Activated naive CD8-positive, alpha-beta T cell treated with anti-CD3 and anti-CD28 coated beads, Interleukin-2, amount 10 ng/mL, durations not matched to agents 7 days and 5 days (primary cell): ENCODE data around the gene FKBP10. TPM values are rescaled to one million over a fixed set of nuclear protein-coding genes. Genes with fewer than 3 reads are reported as not detected.

ENCODE experiments used
- ATAC-seq: fragments of 150-1000 bp; cut with Tn5 transposase; one replicate; pipeline ENCODE4 v1.10.0; 2021; ENCODE audit warnings: low read depth, moderate library complexity
- POLR2A ChIA-PET: fragments of 350-600 bp; sonication (Branson Sonifier 250); formaldehyde crosslinking; loops from one replicate; lab custom pipeline; 2021; ENCODE audit warnings: antibody characterized with exemption; lab: Charles Lee
- DNase-seq: peaks from one replicate; pipeline ENCODE4 v3.0.0; 2021
- H3K27ac Mint-ChIP-seq: one replicate; pipeline ENCODE4 v1.8.0; 2022; ENCODE audit warnings: mild to moderate bottlenecking, mixed read lengths
- H3K27me3 Mint-ChIP-seq: one replicate; pipeline ENCODE4 v1.8.0; 2022; ENCODE audit warnings: mild to moderate bottlenecking, moderate library complexity, mixed read lengths
- H3K36me3 Mint-ChIP-seq: one replicate; pipeline ENCODE4 v1.8.0; 2021; ENCODE audit warnings: mild to moderate bottlenecking, mixed read lengths
- H3K4me1 Mint-ChIP-seq: one replicate; pipeline ENCODE4 v1.8.0; 2021; ENCODE audit warnings: mixed read lengths
- H3K4me3 Mint-ChIP-seq: one replicate; pipeline ENCODE4 v1.8.0; 2022; ENCODE audit warnings: mild to moderate bottlenecking, moderate library complexity, mixed read lengths
- H3K9me3 Mint-ChIP-seq: one replicate; pipeline ENCODE4 v1.8.0; 2021; ENCODE audit warnings: mixed read lengths
- total RNA-seq, 2 experiments: library from RNA; stranded (reverse); gene quantifications; one replicate each; pipeline ENCODE4 v1.2.3, GENCODE V29; 2021

The FKBP10 gene
- total RNA-seq, 2 experiments from 2014 or later: 0.53 to 0.94 TPM

- POLR2A ChIA-PET: interaction anchor here (0.6 kb wide), 1 partner anchor 124 kb away, joined by 3 read pairs; the partner anchor contains the start of gene ODAD4
- Mint-ChIP-seq H3K4me1 (peaks cover 6% of the 10 kb centered on the region), H3K27ac (no peak overlapping the region), H3K4me3 (no peak overlapping the region), H3K27me3 (no peaks in the 10 kb centered on the region), H3K36me3 (no peaks in the 10 kb centered on the region), H3K9me3 (no peaks in the 10 kb centered on the region)
- DNase-seq (no peak), ATAC-seq (no peak)
Measured at GRCh38 chr17:41806685-41807445, 5.9 kb upstream of the FKBP10 start.

GRCh38 chr17:41810659-41811548 is 1.9 kb upstream of the FKBP10 start:
- ATAC-seq: peak; percentile 41
- DNase-seq: no peak
- Mint-ChIP-seq H3K4me3 (peak overlapping the region; percentile 69), H3K27me3 (peaks cover 13% of the 10 kb centered on the region), H3K27ac (no peak overlapping the region), H3K4me1 (peaks cover 8% of the 10 kb centered on the region), H3K9me3 (no peaks in the 10 kb centered on the region), H3K36me3 (no peaks in the 10 kb centered on the region)
- POLR2A ChIA-PET: interaction anchor here (0.9 to 2.9 kb wide), 6 partner anchors 24 to 121 kb away, joined by 3 to 16 read pairs (median 4); partner anchors contain the start of genes ACLY, EIF1, JUP and KLHL11

GRCh38 chr17:41811549-41812380 is 1.0 kb upstream of the FKBP10 start, which contains the start of gene P3H4:
Gene P3H4 (minus strand): TSS chr17:41811949. CDS start chr17:41811915, 34 bp downstream.
- peaks cover 13% of the 10 kb centered on the region for H3K27me3 Mint-ChIP-seq
- ATAC-seq (peak; percentile 93), DNase-seq (peak; percentile 89)
- POLR2A ChIA-PET: interaction anchor here (0.9 to 2.9 kb wide), 6 partner anchors 25 to 122 kb away, joined by 3 to 16 read pairs (median 4); partner anchors contain the start of genes ACLY, EIF1, JUP and KLHL11
- H3K9me3 Mint-ChIP-seq: no peaks in the 10 kb centered on the region
- H3K4me3 Mint-ChIP-seq: peak within 1 kb of the TSS; percentile 87
- peaks cover 8% of the 10 kb centered on the region for H3K4me1 Mint-ChIP-seq
- no peaks in the 10 kb centered on the region for H3K36me3 Mint-ChIP-seq
- peak within 1 kb of the TSS; percentile 66 for H3K27ac Mint-ChIP-seq

- H3K27me3 Mint-ChIP-seq: peaks cover 13% of the 10 kb centered on the region
- ATAC-seq: no peak
- POLR2A ChIA-PET: interaction anchor here (2.9 kb wide), 1 partner anchor 124 kb away, joined by 16 read pairs; the partner anchor contains the start of gene EIF1
- H3K36me3 Mint-ChIP-seq: no peaks in the 10 kb centered on the region
- H3K4me1 Mint-ChIP-seq: peaks cover 8% of the 10 kb centered on the region
- H3K9me3 Mint-ChIP-seq: no peaks in the 10 kb centered on the region
- no peak for DNase-seq
- peak overlapping the region; percentile 11 for H3K4me3 Mint-ChIP-seq
- no peak overlapping the region for H3K27ac Mint-ChIP-seq
Measured at GRCh38 chr17:41813152-41813680, 412 bp downstream of the FKBP10 start.

GRCh38 chr17:41813699-41814124 is 908 bp downstream of the FKBP10 start:
- no peaks in the 10 kb centered on the region for H3K36me3 Mint-ChIP-seq
- peaks cover 8% of the 10 kb centered on the region for H3K4me1 Mint-ChIP-seq
- H3K27ac Mint-ChIP-seq: no peak overlapping the region
- ATAC-seq (no peak), DNase-seq (no peak)
- peak overlapping the region; percentile 11 for H3K4me3 Mint-ChIP-seq
- POLR2A ChIA-PET: no interaction called here
- peaks cover 13% of the 10 kb centered on the region for H3K27me3 Mint-ChIP-seq
- no peaks in the 10 kb centered on the region for H3K9me3 Mint-ChIP-seq

- Mint-ChIP-seq H3K27ac (no peak overlapping the region), H3K36me3 (no peaks in the 10 kb centered on the region), H3K4me1 (peaks cover 8% of the 10 kb centered on the region), H3K9me3 (no peaks in the 10 kb centered on the region), H3K4me3 (no peak overlapping the region), H3K27me3 (peaks cover 13% of the 10 kb centered on the region)
- POLR2A ChIA-PET: no interaction called here
- no peak for ATAC-seq
- no peak for DNase-seq
Measured at GRCh38 chr17:41814195-41814594, 1.4 kb downstream of the FKBP10 start.

GRCh38 chr17:41816637-41817320 is 4.0 kb downstream of the FKBP10 start:
- Mint-ChIP-seq H3K9me3 (no peaks in the 10 kb centered on the region), H3K4me3 (no peak overlapping the region), H3K27me3 (peaks cover 13% of the 10 kb centered on the region), H3K27ac (no peak overlapping the region), H3K36me3 (no peaks in the 10 kb centered on the region), H3K4me1 (peaks cover 2% of the 10 kb centered on the region)
- DNase-seq (no peak), ATAC-seq (no peak)
- POLR2A ChIA-PET: no interaction called here

- H3K4me1 Mint-ChIP-seq: no peaks in the 10 kb centered on the region
- POLR2A ChIA-PET: no interaction called here
- no peak overlapping the region for H3K27ac Mint-ChIP-seq
- no peaks in the 10 kb centered on the region for H3K36me3 Mint-ChIP-seq
- ATAC-seq: no peak
- H3K4me3 Mint-ChIP-seq: no peak overlapping the region
- peaks cover 7% of the 10 kb centered on the region for H3K27me3 Mint-ChIP-seq
- no peaks in the 10 kb centered on the region for H3K9me3 Mint-ChIP-seq
- no peak for DNase-seq
Measured at GRCh38 chr17:41818024-41818423, 5.2 kb downstream of the FKBP10 start.

- POLR2A ChIA-PET: no interaction called here
- Mint-ChIP-seq H3K4me1 (no peaks in the 10 kb centered on the region), H3K27ac (no peak overlapping the region), H3K9me3 (no peaks in the 10 kb centered on the region), H3K27me3 (no peaks in the 10 kb centered on the region), H3K4me3 (no peak overlapping the region), H3K36me3 (no peaks in the 10 kb centered on the region)
- DNase-seq (no peak), ATAC-seq (no peak)
Measured at GRCh38 chr17:41821776-41822175, 9.0 kb downstream of the FKBP10 start.

- no peak overlapping the region for H3K27ac Mint-ChIP-seq
- H3K4me3 Mint-ChIP-seq: no peak overlapping the region
Measured at GRCh38 chr17:41822216-41823140, 9.7 kb downstream of the FKBP10 start.

GRCh38 chr17:41823141-41823524 is 10.3 kb downstream of the FKBP10 start:
- no peak for ATAC-seq
- no peaks in the 10 kb centered on the region for H3K9me3 Mint-ChIP-seq
- POLR2A ChIA-PET: interaction anchor here (0.6 kb wide), 1 partner anchor 41 kb away, joined by 3 read pairs; no protein-coding TSS in a partner anchor
- H3K4me1 Mint-ChIP-seq: no peaks in the 10 kb centered on the region
- no peak for DNase-seq
- no peak overlapping the region for H3K4me3 Mint-ChIP-seq
- no peak overlapping the region for H3K27ac Mint-ChIP-seq
- H3K27me3 Mint-ChIP-seq: no peaks in the 10 kb centered on the region
- peaks cover 2% of the 10 kb centered on the region for H3K36me3 Mint-ChIP-seq

More at GRCh38 chr17:41822216-41823140, 9.7 kb downstream of the FKBP10 start:
- Mint-ChIP-seq H3K27me3 (no peaks in the 10 kb centered on the region), H3K36me3 (peaks cover 2% of the 10 kb centered on the region), H3K9me3 (no peaks in the 10 kb centered on the region), H3K4me1 (no peaks in the 10 kb centered on the region)
- ATAC-seq: no peak
- no peak for DNase-seq
- POLR2A ChIA-PET: interaction anchor here (0.6 kb wide), 1 partner anchor 42 kb away, joined by 3 read pairs; no protein-coding TSS in a partner anchor
